HEK293 (cell line): ENCODE measurements around the gene KCNJ5.

Experiments used
- KLF9 ChIP-seq: fragments of 450-650 bp; formaldehyde crosslinking; IDR thresholded peaks from 2 replicates; pipeline ENCODE4 v1.5.1; 2016; ENCODE audit warnings: missing biosample characterization, missing genetic modification characterization, low read depth
- ZNF138 ChIP-seq: fragments of 450-650 bp; formaldehyde crosslinking; IDR thresholded peaks from 2 replicates; pipeline ENCODE4 v1.5.1; 2016; ENCODE audit warnings: missing biosample characterization, missing genetic modification characterization, borderline replicate concordance
- ZNF202 ChIP-seq: fragments of 450-650 bp; formaldehyde crosslinking; IDR thresholded peaks from 2 replicates; pipeline ENCODE4 v1.5.1; 2016; ENCODE audit warnings: missing biosample characterization, missing genetic modification characterization, borderline replicate concordance
- ZNF23 ChIP-seq: fragments of 450-650 bp; formaldehyde crosslinking; IDR thresholded peaks from 2 replicates; pipeline ENCODE4 v1.5.1; 2016; ENCODE audit warnings: missing biosample characterization, missing genetic modification characterization, borderline replicate concordance
- ZNF239 ChIP-seq: fragments of 450-650 bp; formaldehyde crosslinking; IDR thresholded peaks from 2 replicates; pipeline ENCODE4 v1.5.1; 2016; ENCODE audit warnings: missing biosample characterization, missing genetic modification characterization
- ZNF248 ChIP-seq: fragments of 450-650 bp; formaldehyde crosslinking; IDR thresholded peaks from 2 replicates; pipeline ENCODE4 v1.5.1; 2017; ENCODE audit warnings: missing biosample characterization, missing genetic modification characterization
- ZNF335 ChIP-seq: fragments of 450-650 bp; formaldehyde crosslinking; conservative IDR thresholded peaks from 2 replicates; pipeline ENCODE4 v1.5.1; 2016; ENCODE audit warnings: missing biosample characterization, missing genetic modification characterization
- ZNF394 ChIP-seq: fragments of 450-650 bp; formaldehyde crosslinking; IDR thresholded peaks from 2 replicates; pipeline ENCODE4 v1.5.1; 2016; ENCODE audit warnings: missing biosample characterization, missing genetic modification characterization, mild to moderate bottlenecking, moderate library complexity, borderline replicate concordance
- ZNF792 ChIP-seq: fragments of 450-650 bp; formaldehyde crosslinking; IDR thresholded peaks from 2 replicates; pipeline ENCODE4 v1.5.1; 2016; ENCODE audit warnings: missing biosample characterization, missing genetic modification characterization
- TF ChIP-seq, protein P1 (sequence below): fragments of 450-650 bp; formaldehyde crosslinking; IDR thresholded peaks from 2 replicates; pipeline ENCODE4 v1.5.1; 2016; ENCODE audit warnings: missing biosample characterization, missing genetic modification characterization
- TF ChIP-seq, protein P2 (sequence below): fragments of 450-650 bp; formaldehyde crosslinking; conservative IDR thresholded peaks from 2 replicates; pipeline ENCODE4 v1.5.1; 2016; ENCODE audit warnings: low read depth, missing biosample characterization, missing genetic modification characterization
- TF ChIP-seq, protein P3 (sequence below): fragments of 450-650 bp; formaldehyde crosslinking; IDR thresholded peaks from 2 replicates; pipeline ENCODE4 v1.5.1; 2016; ENCODE audit warnings: missing biosample characterization, missing genetic modification characterization

DNA sequence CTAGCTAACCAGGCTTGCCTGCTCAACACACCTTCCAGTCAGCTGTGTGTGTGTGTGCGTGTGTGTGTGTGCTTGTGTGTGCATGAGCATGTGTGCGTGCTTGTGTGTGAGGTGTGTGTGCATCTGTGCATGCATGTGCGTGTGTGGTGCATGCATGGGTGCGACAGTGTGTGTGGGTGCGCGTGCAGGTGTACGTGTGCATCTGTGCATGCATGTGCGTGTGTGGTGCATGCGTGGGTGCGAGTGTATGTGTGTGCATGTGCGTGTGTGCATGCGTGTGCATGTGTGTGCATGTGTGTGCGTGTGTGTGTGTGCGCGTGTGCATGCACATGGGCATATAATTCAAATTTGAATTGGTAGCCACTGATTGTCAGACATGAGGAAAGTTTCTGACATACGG, 62.0 kb downstream of the KCNJ5 start:
- no peak for TF ChIP-seq KLF9
- no peak for TF ChIP-seq ZNF335 (tag by site-specific recombination)
- TF ChIP-seq ZNF202 (tag by site-specific recombination) = no peak
- TF ChIP-seq, protein P1, sequence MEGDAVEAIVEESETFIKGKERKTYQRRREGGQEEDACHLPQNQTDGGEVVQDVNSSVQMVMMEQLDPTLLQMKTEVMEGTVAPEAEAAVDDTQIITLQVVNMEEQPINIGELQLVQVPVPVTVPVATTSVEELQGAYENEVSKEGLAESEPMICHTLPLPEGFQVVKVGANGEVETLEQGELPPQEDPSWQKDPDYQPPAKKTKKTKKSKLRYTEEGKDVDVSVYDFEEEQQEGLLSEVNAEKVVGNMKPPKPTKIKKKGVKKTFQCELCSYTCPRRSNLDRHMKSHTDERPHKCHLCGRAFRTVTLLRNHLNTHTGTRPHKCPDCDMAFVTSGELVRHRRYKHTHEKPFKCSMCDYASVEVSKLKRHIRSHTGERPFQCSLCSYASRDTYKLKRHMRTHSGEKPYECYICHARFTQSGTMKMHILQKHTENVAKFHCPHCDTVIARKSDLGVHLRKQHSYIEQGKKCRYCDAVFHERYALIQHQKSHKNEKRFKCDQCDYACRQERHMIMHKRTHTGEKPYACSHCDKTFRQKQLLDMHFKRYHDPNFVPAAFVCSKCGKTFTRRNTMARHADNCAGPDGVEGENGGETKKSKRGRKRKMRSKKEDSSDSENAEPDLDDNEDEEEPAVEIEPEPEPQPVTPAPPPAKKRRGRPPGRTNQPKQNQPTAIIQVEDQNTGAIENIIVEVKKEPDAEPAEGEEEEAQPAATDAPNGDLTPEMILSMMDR (tag by site-specific recombination) = no peak
- TF ChIP-seq, protein P2, sequence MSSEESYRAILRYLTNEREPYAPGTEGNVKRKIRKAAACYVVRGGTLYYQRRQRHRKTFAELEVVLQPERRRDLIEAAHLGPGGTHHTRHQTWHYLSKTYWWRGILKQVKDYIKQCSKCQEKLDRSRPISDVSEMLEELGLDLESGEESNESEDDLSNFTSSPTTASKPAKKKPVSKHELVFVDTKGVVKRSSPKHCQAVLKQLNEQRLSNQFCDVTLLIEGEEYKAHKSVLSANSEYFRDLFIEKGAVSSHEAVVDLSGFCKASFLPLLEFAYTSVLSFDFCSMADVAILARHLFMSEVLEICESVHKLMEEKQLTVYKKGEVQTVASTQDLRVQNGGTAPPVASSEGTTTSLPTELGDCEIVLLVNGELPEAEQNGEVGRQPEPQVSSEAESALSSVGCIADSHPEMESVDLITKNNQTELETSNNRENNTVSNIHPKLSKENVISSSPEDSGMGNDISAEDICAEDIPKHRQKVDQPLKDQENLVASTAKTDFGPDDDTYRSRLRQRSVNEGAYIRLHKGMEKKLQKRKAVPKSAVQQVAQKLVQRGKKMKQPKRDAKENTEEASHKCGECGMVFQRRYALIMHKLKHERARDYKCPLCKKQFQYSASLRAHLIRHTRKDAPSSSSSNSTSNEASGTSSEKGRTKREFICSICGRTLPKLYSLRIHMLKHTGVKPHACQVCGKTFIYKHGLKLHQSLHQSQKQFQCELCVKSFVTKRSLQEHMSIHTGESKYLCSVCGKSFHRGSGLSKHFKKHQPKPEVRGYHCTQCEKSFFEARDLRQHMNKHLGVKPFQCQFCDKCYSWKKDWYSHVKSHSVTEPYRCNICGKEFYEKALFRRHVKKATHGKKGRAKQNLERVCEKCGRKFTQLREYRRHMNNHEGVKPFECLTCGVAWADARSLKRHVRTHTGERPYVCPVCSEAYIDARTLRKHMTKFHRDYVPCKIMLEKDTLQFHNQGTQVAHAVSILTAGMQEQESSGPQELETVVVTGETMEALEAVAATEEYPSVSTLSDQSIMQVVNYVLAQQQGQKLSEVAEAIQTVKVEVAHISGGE (tag by site-specific recombination) = no peak
- TF ChIP-seq ZNF248 (tag by site-specific recombination) = no peak
- no peak for TF ChIP-seq ZNF394 (tag by site-specific recombination)
- no peak for TF ChIP-seq ZNF239 (tag by site-specific recombination)
- no peak for TF ChIP-seq ZNF792
- TF ChIP-seq, protein P3, sequence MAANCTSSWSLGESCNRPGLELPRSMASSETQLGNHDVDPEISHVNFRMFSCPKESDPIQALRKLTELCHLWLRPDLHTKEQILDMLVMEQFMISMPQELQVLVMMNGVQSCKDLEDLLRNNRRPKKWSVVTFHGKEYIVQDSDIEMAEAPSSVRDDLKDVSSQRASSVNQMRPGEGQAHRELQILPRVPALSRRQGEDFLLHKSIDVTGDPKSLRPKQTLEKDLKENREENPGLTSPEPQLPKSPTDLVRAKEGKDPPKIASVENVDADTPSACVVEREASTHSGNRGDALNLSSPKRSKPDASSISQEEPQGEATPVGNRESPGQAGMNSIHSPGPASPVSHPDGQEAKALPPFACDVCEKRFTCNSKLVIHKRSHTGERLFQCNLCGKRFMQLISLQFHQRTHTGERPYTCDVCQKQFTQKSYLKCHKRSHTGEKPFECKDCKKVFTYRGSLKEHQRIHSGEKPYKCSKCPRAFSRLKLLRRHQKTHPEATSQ (tag by site-specific recombination) = no peak
- no peak for TF ChIP-seq ZNF23 (tag by site-specific recombination)
- TF ChIP-seq ZNF138 (tag by site-specific recombination) = no peak
